HCT116 (cell line): Measurements from ENCODE around the gene PLCB4. TPM values are rescaled to one million over a fixed set of nuclear protein-coding genes. Genes with fewer than 3 reads are reported as not detected.

Source experiments
- ATAC-seq: fragments of 200-7000 bp; cut with Tn5 transposase; 2 replicates; pipeline ENCODE4 v1.9.1; 2020; ENCODE audit warnings: mild to moderate bottlenecking, moderate library complexity
- BruUV-seq: library from RNA; stranded (reverse); fragments of 400-500 nt; replicated peaks from 2 replicates; lab custom pipeline; 2021; lab: Mats Ljungman, UMichigan
- CTCF ChIA-PET: fragments of 300-600 bp; sonication (Branson Sonifier 250); formaldehyde crosslinking; loops from one replicate; lab custom pipeline; 2021; ENCODE audit warnings: antibody characterized with exemption; lab: Charles Lee
- POLR2A ChIA-PET: fragments of 300-600, 350-600 bp; sonication (Branson Sonifier 250); formaldehyde crosslinking; loops from one replicate; lab custom pipeline; 2021; ENCODE audit warnings: antibody characterized with exemption; lab: Charles Lee
- RAD21 ChIA-PET, 2 experiments: fragments of 300-600 bp; sonication (Branson Sonifier 250); formaldehyde crosslinking; loops; one replicate each; lab custom pipeline; 2023; ENCODE audit warnings: low total read pairs in 2 of 2; ENCODE audit not compliant: uncharacterized antibody in 2 of 2, unreplicated experiment in 2 of 2, low non-redundant PET in 1 of 2; lab: Charles Lee
- DNase-seq: peaks from one replicate; pipeline ENCODE4 v3.0.0-alpha.2; 2010; ENCODE audit warnings: low read depth, low spot score
- H2AFZ ChIP-seq: fragments of 200-600 bp; shearing (Covaris generic), sonication (generic); 2 replicates; pipeline ENCODE4 v1.6.1; 2017; ENCODE audit warnings: low read depth, mixed run types, mixed read lengths, antibody characterized with exemption, low read length; ENCODE audit not compliant: poor library complexity, severe bottlenecking
- H3K27ac ChIP-seq: 2 replicates; pipeline ENCODE4 v1.5.1; 2012; ENCODE audit warnings: low read depth, low read length
- H3K27me3 ChIP-seq: fragments of 200-600 bp; sonication (generic); 2 replicates; pipeline ENCODE4 v1.6.1; 2016; ENCODE audit warnings: mixed run types, low read length, mixed read lengths; ENCODE audit not compliant: insufficient read depth
- H3K36me3 ChIP-seq, 2 experiments: fragments of 200-500 bp in 1 of 2; fragments of 200-600 bp in 1 of 2; sonication (Bioruptor generic) in 1 of 2; sonication (generic) in 1 of 2; 2 replicates each; pipeline versions ENCODE4 v1.5.1 to v1.6.1; 2014 to 2016; ENCODE audit warnings: low read length in 2 of 2, inconsistent platforms in 1 of 2, mixed read lengths in 1 of 2, mixed run types in 1 of 2; ENCODE audit not compliant: insufficient read depth in 2 of 2, control insufficient read depth in 1 of 2
- H3K4me1 ChIP-seq, 2 experiments: fragments of 200-600 bp in 1 of 2; sonication (generic) in 1 of 2; 2 replicates each; pipeline versions ENCODE4 v1.5.1 to v1.6.1; 2012 to 2017; ENCODE audit warnings: low read length in 2 of 2, inconsistent platforms in 1 of 2, mild to moderate bottlenecking in 1 of 2, mixed read lengths in 1 of 2, mixed run types in 1 of 2, moderate library complexity in 1 of 2; ENCODE audit not compliant: insufficient read depth in 2 of 2, control insufficient read depth in 1 of 2
- H3K4me2 ChIP-seq: fragments of 200-600 bp; sonication (generic); 2 replicates; pipeline ENCODE4 v1.6.1; 2017; ENCODE audit warnings: mixed run types, low read length, mixed read lengths
- H3K4me3 ChIP-seq, 2 experiments: fragments of 200-600 bp in 1 of 2; sonication (generic) in 1 of 2; replicated peaks in 1 of 2; 2 replicates each; pipeline ENCODE4 v1.5.1; 2011 to 2016; ENCODE audit warnings: low read length in 2 of 2, control low read depth in 1 of 2, low read depth in 1 of 2, mild to moderate bottlenecking in 1 of 2, mixed read lengths in 1 of 2, mixed run types in 1 of 2
- H3K79me2 ChIP-seq: fragments of 200-600 bp; sonication (generic); 2 replicates; pipeline ENCODE4 v1.6.1; 2017; ENCODE audit warnings: mild to moderate bottlenecking, mixed run types, low read length, moderate library complexity, mixed read lengths; ENCODE audit not compliant: insufficient read depth
- H3K9ac ChIP-seq: fragments of 200-600 bp; sonication (generic); 2 replicates; pipeline ENCODE4 v1.6.1; 2016; ENCODE audit warnings: low read length, mixed read lengths
- H3K9me2 ChIP-seq: fragments of 200-600 bp; sonication (generic), shearing (Covaris generic); 2 replicates; pipeline ENCODE4 v1.6.1; 2017; ENCODE audit warnings: mixed run types, mild to moderate bottlenecking, moderate library complexity; ENCODE audit not compliant: insufficient read depth
- H3K9me3 ChIP-seq, 2 experiments: fragments of 200-500 bp in 1 of 2; fragments of 200-600 bp in 1 of 2; sonication (Bioruptor generic) in 1 of 2; sonication (generic) in 1 of 2; 2 replicates each; pipeline ENCODE4 v1.6.1; 2014 to 2017; ENCODE audit warnings: low read length in 2 of 2, mixed read lengths in 2 of 2, inconsistent platforms in 1 of 2, low read depth in 1 of 2, mild to moderate bottlenecking in 1 of 2, mixed run types in 1 of 2, moderate library complexity in 1 of 2; ENCODE audit not compliant: control insufficient read depth in 1 of 2, insufficient read depth in 1 of 2
- H4K20me1 ChIP-seq: fragments of 200-600 bp; sonication (generic), shearing (Covaris generic); 2 replicates; pipeline ENCODE4 v1.6.1; 2017; ENCODE audit warnings: mixed run types, mild to moderate bottlenecking, moderate library complexity; ENCODE audit not compliant: insufficient read depth
- CEBPB ChIP-seq: IDR thresholded peaks from 2 replicates; pipeline ENCODE4 v1.6.1; 2012; ENCODE audit warnings: low read depth
- CTCF ChIP-seq, 3 experiments: fragments of 200-600 bp in 1 of 3; sonication (generic) in 1 of 3; IDR thresholded peaks in 2 of 3; conservative IDR thresholded peaks in 1 of 3; 2 replicates each; pipeline ENCODE4 v1.5.1; 2012 to 2017; ENCODE audit warnings: low read depth in 2 of 3, low read length in 2 of 3, antibody characterized with exemption in 1 of 3, borderline replicate concordance in 1 of 3, control low read depth in 1 of 3, mild to moderate bottlenecking in 1 of 3, mixed read lengths in 1 of 3, mixed run types in 1 of 3, moderate library complexity in 1 of 3; ENCODE audit not compliant: insufficient read depth in 1 of 3
- EGR1 ChIP-seq: IDR thresholded peaks from 2 replicates; pipeline ENCODE4 v1.6.1; 2012; ENCODE audit warnings: low read depth
- ELF1 ChIP-seq: IDR thresholded peaks from 2 replicates; pipeline ENCODE4 v1.6.1; 2012; ENCODE audit warnings: low read depth, borderline replicate concordance
- EZH2 ChIP-seq: fragments of 200-600 bp; sonication (generic); IDR thresholded peaks from 2 replicates; pipeline ENCODE4 v1.6.1; 2017; ENCODE audit warnings: antibody characterized with exemption, mixed run types
- EZH2phosphoT487 ChIP-seq: fragments of 200-600 bp; IDR thresholded peaks from 2 replicates; pipeline ENCODE4 v1.6.1; 2018; ENCODE audit warnings: antibody characterized with exemption, borderline replicate concordance
- FOSL1 ChIP-seq: IDR thresholded peaks from 2 replicates; pipeline ENCODE4 v1.6.1; 2012; ENCODE audit warnings: low read depth
- JUND ChIP-seq: IDR thresholded peaks from 2 replicates; pipeline ENCODE4 v1.6.1; 2012
- MAX ChIP-seq: IDR thresholded peaks from 2 replicates; pipeline ENCODE4 v1.6.1; 2012
- RAD21 ChIP-seq: IDR thresholded peaks from 2 replicates; pipeline ENCODE4 v1.6.1; 2012; ENCODE audit warnings: low read depth, mild to moderate bottlenecking
- REST ChIP-seq: IDR thresholded peaks from 2 replicates; pipeline ENCODE4 v1.6.1; 2012; ENCODE audit warnings: low read depth
- SIN3A ChIP-seq: IDR thresholded peaks from 2 replicates; pipeline ENCODE4 v1.6.1; 2012; ENCODE audit warnings: low read depth
- SP1 ChIP-seq: IDR thresholded peaks from 2 replicates; pipeline ENCODE4 v1.6.1; 2012; ENCODE audit warnings: low read depth
- SRF ChIP-seq: IDR thresholded peaks from 2 replicates; pipeline ENCODE4 v1.6.1; 2012; ENCODE audit warnings: low read depth
- ZBTB33 ChIP-seq: IDR thresholded peaks from 2 replicates; pipeline ENCODE4 v1.6.1; 2011; ENCODE audit warnings: mild to moderate bottlenecking, low read length, moderate library complexity; ENCODE audit not compliant: insufficient replicate concordance; ENCODE audit errors: extremely low read depth
- intact Hi-C: fragments of 100-400 bp; cut with micrococcal nuclease; formaldehyde crosslinking; loops from 2 replicates; pipeline ENCODE4 v1.10.0; 2022
- total RNA-seq: library from RNA; stranded (reverse); gene quantifications from one replicate; pipeline ENCODE4 v1.2.1, GENCODE V29; 2021; ENCODE audit not compliant: unreplicated experiment

PLCB4 gene
- total RNA-seq, 1 experiment from 2014 or later, result 2.5 TPM

GRCh38 chr20:9256393-9256792 lies 187.5 kb downstream of the PLCB4 start:
- no peaks in the 10 kb centered on the region for H3K4me1 ChIP-seq
- CTCF ChIA-PET, result no interaction called here
- H3K9me3 ChIP-seq, result no peaks in the 10 kb centered on the region
- intact Hi-C loops, result no loop called here
- BruUV-seq, result no TSS peak
- H3K9me2 ChIP-seq, result no peaks in the 10 kb centered on the region
- POLR2A ChIA-PET, result no interaction called here
- no peaks in the 10 kb centered on the region for H4K20me1 ChIP-seq
- no peaks in the 10 kb centered on the region for H3K79me2 ChIP-seq
- TF ChIP-seq SP1 (no peak), FOSL1 (no peak), REST (no peak), CEBPB (no peak), JUND (no peak), ZBTB33 (no peak), EZH2 (no peak), EZH2phosphoT487 (no peak), MAX (no peak), SIN3A (no peak), EGR1 (no peak), CTCF (IDR thresholded peaks at IDR 0.05 in 2 of 3, conservative IDR thresholded peaks at IDR 0.05 in 1 of 3; ENCODE audit: borderline replicate concordance in 1 of 3, insufficient read depth in 1 of 3, low read depth in 2 of 3, low read length in 2 of 3) (no peak), RAD21 (no peak), SRF (no peak), ELF1 (no peak)
- no peaks in the 10 kb centered on the region for H3K27me3 ChIP-seq
- no peak overlapping the region for H2AFZ ChIP-seq
- RAD21 ChIA-PET, result no interaction called here
- no peak for ATAC-seq
- H3K4me2 ChIP-seq, result no peak overlapping the region
- H3K27ac ChIP-seq, result no peak overlapping the region
- no peak overlapping the region for H3K9ac ChIP-seq
- DNase-seq, result no peak
- no peaks in the 10 kb centered on the region for H3K36me3 ChIP-seq
- H3K4me3 ChIP-seq, result no peak overlapping the region
